ENCODE data around the gene RTL10.

Gene RTL10

DNA sequence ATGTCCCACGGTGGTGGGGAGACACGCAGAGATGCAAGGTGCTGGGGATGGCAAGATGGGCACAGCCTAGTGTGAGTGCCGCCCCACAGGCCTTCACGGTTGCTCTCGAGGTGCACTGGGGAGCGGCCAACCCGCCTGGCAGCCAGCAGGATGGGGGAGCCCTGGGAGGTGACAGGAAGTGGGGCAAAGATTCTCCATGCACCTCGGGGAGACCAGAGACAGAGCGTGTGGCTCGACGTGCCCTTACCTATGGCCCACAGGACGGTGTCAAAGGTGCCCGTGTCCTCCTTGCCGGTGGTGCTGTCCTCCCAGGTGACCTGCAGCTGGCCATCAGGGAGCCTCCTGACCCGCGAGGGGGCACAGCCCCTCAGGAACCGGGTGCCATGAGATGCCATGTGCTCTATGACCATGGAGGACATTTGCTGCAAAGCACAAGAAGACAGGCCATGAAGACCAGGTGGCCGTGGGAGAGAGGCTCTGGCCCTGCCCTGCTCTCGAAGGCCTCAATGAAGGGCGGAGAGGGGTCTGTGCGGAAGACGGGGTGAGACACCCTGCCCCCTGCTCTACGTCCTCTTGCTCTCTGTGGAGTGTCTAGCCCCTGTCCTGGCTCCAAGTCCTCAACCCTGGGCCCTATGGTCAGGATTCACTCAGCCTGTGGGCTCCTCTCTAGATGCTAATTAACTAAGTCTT is 40.6 kb upstream of the RTL10 start:
- Histone ChIP-seq H3K27ac (ENCODE audit: extremely low read depth, low read depth, low read length) (no peak overlapping the region), H3K36me3 (ENCODE audit: control insufficient read depth in 2 of 2, insufficient read depth in 1 of 2, low read length in 2 of 2) (peaks cover 0 to 28% of the 10 kb centered on the region in 2 experiments; a peak in 1 of 3 replicates), H3K4me1 (ENCODE audit: control insufficient read depth, insufficient read depth, low read length) (peaks cover 7% of the 10 kb centered on the region), H3K9me3 (ENCODE audit: control insufficient read depth, insufficient read depth, low read depth, low read length) (no peaks in the 10 kb centered on the region), H3K4me3 (ENCODE audit: low read depth, low read length) (no peak overlapping the region)
- CTCF ChIA-PET = interaction anchor here (1.4 kb wide), 1 partner anchor 14 kb away, joined by 6 read pairs; no protein-coding TSS in a partner anchor
- TF ChIP-seq ZNF202 (tag by site-specific recombination; IDR thresholded peaks at IDR 0.05; ENCODE audit: borderline replicate concordance) (no peak), ZNF248 (tag by site-specific recombination; IDR thresholded peaks at IDR 0.05) (no peak), SCRT2 (tag by site-specific recombination; IDR thresholded peaks at IDR 0.05) (no peak), KLF7 (tag by site-specific recombination; IDR thresholded peaks at IDR 0.05; ENCODE audit: borderline replicate concordance) (no peak), PATZ1 (tag by site-specific recombination; IDR thresholded peaks at IDR 0.05) (no peak), ZNF776 (tag by site-specific recombination; IDR thresholded peaks at IDR 0.05; ENCODE audit: borderline replicate concordance) (no peak), ZFP41 (tag by site-specific recombination; IDR thresholded peaks at IDR 0.05; ENCODE audit: borderline replicate concordance) (no peak), ZNF670 (tag by site-specific recombination; IDR thresholded peaks at IDR 0.05; ENCODE audit: low read depth) (no peak), KLF1 (tag by site-specific recombination; IDR thresholded peaks at IDR 0.05) (no peak), ZNF544 (tag by site-specific recombination; IDR thresholded peaks at IDR 0.05) (no peak), ZNF777 (tag by site-specific recombination; IDR thresholded peaks at IDR 0.05; ENCODE audit: borderline replicate concordance) (no peak), ZNF148 (tag by site-specific recombination; IDR thresholded peaks at IDR 0.05; ENCODE audit: borderline replicate concordance) (no peak), YY1 (tag by site-specific recombination; IDR thresholded peaks at IDR 0.05) (no peak), TSHZ1 (tag by site-specific recombination; IDR thresholded peaks at IDR 0.05; ENCODE audit: borderline replicate concordance) (no peak)
- TF ChIP-seq, protein P1, sequence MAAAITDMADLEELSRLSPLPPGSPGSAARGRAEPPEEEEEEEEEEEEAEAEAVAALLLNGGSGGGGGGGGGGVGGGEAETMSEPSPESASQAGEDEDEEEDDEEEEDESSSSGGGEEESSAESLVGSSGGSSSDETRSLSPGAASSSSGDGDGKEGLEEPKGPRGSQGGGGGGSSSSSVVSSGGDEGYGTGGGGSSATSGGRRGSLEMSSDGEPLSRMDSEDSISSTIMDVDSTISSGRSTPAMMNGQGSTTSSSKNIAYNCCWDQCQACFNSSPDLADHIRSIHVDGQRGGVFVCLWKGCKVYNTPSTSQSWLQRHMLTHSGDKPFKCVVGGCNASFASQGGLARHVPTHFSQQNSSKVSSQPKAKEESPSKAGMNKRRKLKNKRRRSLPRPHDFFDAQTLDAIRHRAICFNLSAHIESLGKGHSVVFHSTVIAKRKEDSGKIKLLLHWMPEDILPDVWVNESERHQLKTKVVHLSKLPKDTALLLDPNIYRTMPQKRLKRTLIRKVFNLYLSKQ (tag by site-specific recombination; IDR thresholded peaks at IDR 0.05; ENCODE audit: borderline replicate concordance) = no peak
- TF ChIP-seq, protein P2, sequence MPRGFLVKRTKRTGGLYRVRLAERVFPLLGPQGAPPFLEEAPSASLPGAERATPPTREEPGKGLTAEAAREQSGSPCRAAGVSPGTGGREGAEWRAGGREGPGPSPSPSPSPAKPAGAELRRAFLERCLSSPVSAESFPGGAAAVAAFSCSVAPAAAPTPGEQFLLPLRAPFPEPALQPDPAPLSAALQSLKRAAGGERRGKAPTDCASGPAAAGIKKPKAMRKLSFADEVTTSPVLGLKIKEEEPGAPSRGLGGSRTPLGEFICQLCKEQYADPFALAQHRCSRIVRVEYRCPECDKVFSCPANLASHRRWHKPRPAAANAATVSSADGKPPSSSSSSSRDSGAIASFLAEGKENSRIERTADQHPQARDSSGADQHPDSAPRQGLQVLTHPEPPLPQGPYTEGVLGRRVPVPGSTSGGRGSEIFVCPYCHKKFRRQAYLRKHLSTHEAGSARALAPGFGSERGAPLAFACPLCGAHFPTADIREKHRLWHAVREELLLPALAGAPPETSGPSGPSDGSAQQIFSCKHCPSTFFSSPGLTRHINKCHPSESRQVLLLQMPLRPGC (tag by site-specific recombination; IDR thresholded peaks at IDR 0.05) = no peak
- POLR2A ChIA-PET = no interaction called here
